Measurements from ENCODE around the gene CCNF. TPM values are rescaled to one million over a fixed set of nuclear protein-coding genes. Genes with fewer than 3 reads are reported as not detected.
"Not testable (repeated sequence)": the region's sequence is repeated elsewhere in the genome, so short reads cannot be mapped to it uniquely, and the experiment has no call there.

Gene CCNF
- total RNA-seq, 4 donors from 2014 or later, result 1.2 to 2.5 (median 1.8) TPM

- Histone ChIP-seq H3K27me3 (no peaks in the 10 kb centered on the region), H3K36me3 (no peaks in the 10 kb centered on the region), H3K4me3 (replicated peaks in 1 of 3) (no peak overlapping the region), H3K9me3 (no peaks in the 10 kb centered on the region), H3K4me1 (peaks cover 6 to 9% of the 10 kb centered on the region in 2 donors), H3K27ac (no peak overlapping the region)
- intact Hi-C loops (cut with DNase I), result no loop called here
- 95 to 98% methylated on average over 6 of the region's 6 CpGs for WGBS, 2 donors
- TF ChIP-seq CTCF (IDR thresholded peaks at IDR 0.05) (no peak), POLR2A (IDR thresholded peaks at IDR 0.05) (no peak)
- no peak for DNase-seq
Measured at GRCh38 chr16:2432286-2432685, 3.0 kb downstream of the CCNF start.

GRCh38 chr16:2432801-2433505 is 3.7 kb downstream of the CCNF start:
- TF ChIP-seq CTCF (IDR thresholded peaks at IDR 0.05) (no peak), POLR2A (IDR thresholded peaks at IDR 0.05) (no peak)
- DNase-seq, result no peak
- 96 to 100% methylated on average over 13 to 15 of the region's 15 CpGs for WGBS, 2 donors
- H3K9me3 ChIP-seq, result no peaks in the 10 kb centered on the region
- H3K4me3 ChIP-seq (replicated peaks in 1 of 3), result no peak overlapping the region
- no peak overlapping the region for H3K27ac ChIP-seq
- peaks cover 6 to 9% of the 10 kb centered on the region in 2 donors for H3K4me1 ChIP-seq
- intact Hi-C loops (cut with DNase I), result no loop called here
- H3K36me3 ChIP-seq, result no peaks in the 10 kb centered on the region
- no peaks in the 10 kb centered on the region for H3K27me3 ChIP-seq

GRCh38 chr16:2435236-2435635 is 6.0 kb downstream of the CCNF start:
- 95 to 98% methylated on average over 4 of the region's 4 CpGs for WGBS, 2 donors

GRCh38 chr16:2436110-2436509 is 6.9 kb downstream of the CCNF start:
- no peaks in the 10 kb centered on the region for H3K4me1 ChIP-seq
- no peaks in the 10 kb centered on the region for H3K27me3 ChIP-seq
- H3K27ac ChIP-seq, result no peak overlapping the region
- DNase-seq, result no peak
- intact Hi-C loops (cut with DNase I), result no loop called here
- H3K4me3 ChIP-seq (replicated peaks in 1 of 3), result no peak overlapping the region
- no peaks in the 10 kb centered on the region for H3K9me3 ChIP-seq
- 94 to 95% methylated on average over 8 to 9 of the region's 9 CpGs for WGBS, 2 donors
- H3K36me3 ChIP-seq, result no peaks in the 10 kb centered on the region
- TF ChIP-seq POLR2A (IDR thresholded peaks at IDR 0.05) (no peak), CTCF (IDR thresholded peaks at IDR 0.05) (no peak)

More at GRCh38 chr16:2435236-2435635, 6.0 kb downstream of the CCNF start:
- H3K27ac ChIP-seq; H3K4me1 ChIP-seq; H3K27me3 ChIP-seq; DNase-seq; H3K9me3 ChIP-seq; H3K36me3 ChIP-seq; intact Hi-C loops (cut with DNase I); H3K4me3 ChIP-seq (replicated peaks in 1 of 3): not testable (repeated sequence)

- intact Hi-C loops (cut with DNase I), result no loop called here
- TF ChIP-seq CTCF (IDR thresholded peaks at IDR 0.05) (no peak), POLR2A (IDR thresholded peaks at IDR 0.05) (no peak)
- Histone ChIP-seq H3K27ac (no peak overlapping the region), H3K27me3 (no peaks in the 10 kb centered on the region), H3K4me3 (replicated peaks in 1 of 3) (no peak overlapping the region), H3K9me3 (no peaks in the 10 kb centered on the region), H3K4me1 (no peaks in the 10 kb centered on the region), H3K36me3 (no peaks in the 10 kb centered on the region)
- WGBS, 2 donors, result 93 to 95% methylated on average over 21 to 24 of the region's 24 CpGs
- no peak for DNase-seq
Measured at GRCh38 chr16:2437032-2437790, 8.0 kb downstream of the CCNF start.

Data from thyroid gland (tissue), 4 donors.